H1 (cell line): ENCODE measurements around the gene CCDC60. TPM values are rescaled to one million over a fixed set of nuclear protein-coding genes. Genes with fewer than 3 reads are reported as not detected.

ENCODE experiments used
- CTCF ChIA-PET: fragments of 300-600 bp; sonication (Branson Sonifier 250); formaldehyde crosslinking; loops from one replicate; lab custom pipeline; 2021; ENCODE audit not compliant: partially characterized antibody; lab: Charles Lee
- POLR2A ChIA-PET: fragments of 300-600 bp; sonication (Branson Sonifier 250); formaldehyde crosslinking; loops from one replicate; lab custom pipeline; 2021; ENCODE audit warnings: inconsistent platforms; ENCODE audit not compliant: partially characterized antibody; lab: Charles Lee
- DNase-seq, 2 experiments: peaks; one replicate each; pipeline versions ENCODE4 v3.0.0 to v3.0.0-alpha.2; 2010 to 2022; ENCODE audit warnings: low spot score in 2 of 2, low read depth in 1 of 2, mixed read lengths in 1 of 2
- FAIRE-seq: peaks from 2 replicates; lab custom pipeline; 2011; peaks lifted over from hg19 to GRCh38; lab: Jason Lieb, UNC
- H2AFZ ChIP-seq: 2 replicates; pipeline ENCODE4 v1.8.1; 2012; ENCODE audit warnings: low read length, inconsistent platforms
- H2AK5ac ChIP-seq: 2 replicates; pipeline ENCODE4 v1.6.1; 2013; ENCODE audit warnings: low read depth, low read length
- H2BK120ac ChIP-seq: replicated peaks from 2 replicates; pipeline ENCODE3; 2013; ENCODE audit warnings: low read depth, low read length, inconsistent platforms
- H2BK12ac ChIP-seq: 2 replicates; pipeline ENCODE4 v1.6.1; 2013; ENCODE audit warnings: low read depth, low read length
- H2BK15ac ChIP-seq: 2 replicates; pipeline ENCODE4 v1.6.1; 2013; ENCODE audit warnings: low read length
- H2BK20ac ChIP-seq: 2 replicates; pipeline ENCODE4 v1.6.1; 2013; ENCODE audit warnings: low read length
- H2BK5ac ChIP-seq: 2 replicates; pipeline ENCODE4 v1.6.1; 2013; ENCODE audit warnings: low read depth, low read length
- H3K14ac ChIP-seq: 2 replicates; pipeline ENCODE4 v1.6.1; 2013; ENCODE audit warnings: inconsistent platforms; ENCODE audit not compliant: insufficient read length
- H3K18ac ChIP-seq: 2 replicates; pipeline ENCODE4 v1.6.1; 2013; ENCODE audit warnings: low read length; ENCODE audit errors: extremely low read depth
- H3K23ac ChIP-seq: 2 replicates; pipeline ENCODE4 v1.6.1; 2013; ENCODE audit warnings: inconsistent platforms; ENCODE audit not compliant: insufficient read length
- H3K23me2 ChIP-seq: 2 replicates; pipeline ENCODE4 v1.6.1; 2013; ENCODE audit warnings: low read depth, low read length
- H3K27ac ChIP-seq: 2 replicates; pipeline ENCODE4 v1.6.1; 2011; ENCODE audit warnings: low read depth, low read length, inconsistent platforms
- H3K27me3 ChIP-seq, 4 experiments: replicated peaks in 1 of 4; 1 replicate in 1 of 4; 2 replicates in 3 of 4; pipeline versions ENCODE4 v1.6.1 to v1.8.1; 2011 to 2013; ENCODE audit warnings: low read length in 3 of 4, mild to moderate bottlenecking in 3 of 4, inconsistent platforms in 2 of 4, mixed read lengths in 2 of 4, moderate library complexity in 1 of 4; ENCODE audit not compliant: control insufficient read depth in 3 of 4, insufficient read depth in 3 of 4; ENCODE audit errors: extremely low read depth in 1 of 4
- H3K36me3 ChIP-seq, 4 experiments: 2 replicates each; pipeline versions ENCODE4 v1.6.1 to v1.8.1; 2011 to 2013; ENCODE audit warnings: mild to moderate bottlenecking in 4 of 4, low read length in 3 of 4, moderate library complexity in 2 of 4, control low read depth in 1 of 4, inconsistent platforms in 1 of 4; ENCODE audit not compliant: insufficient read depth in 4 of 4, control insufficient read depth in 2 of 4
- H3K4ac ChIP-seq: replicated peaks from 2 replicates; pipeline ENCODE3; 2013; ENCODE audit warnings: low read length, low read depth, mixed read lengths, inconsistent platforms; ENCODE audit not compliant: insufficient read length
- H3K4me1 ChIP-seq, 4 experiments: replicated peaks in 1 of 4; 1 replicate in 1 of 4; 2 replicates in 3 of 4; pipeline versions ENCODE4 v1.6.1 to v1.8.1; 2011 to 2013; ENCODE audit warnings: low read length in 3 of 4, inconsistent platforms in 2 of 4, mixed read lengths in 1 of 4; ENCODE audit not compliant: insufficient read depth in 4 of 4, control insufficient read depth in 3 of 4
- H3K4me2 ChIP-seq, 2 experiments: 2 replicates each; pipeline versions ENCODE4 v1.6.1 to v1.8.1; 2011 to 2013; ENCODE audit warnings: low read depth in 2 of 2, low read length in 2 of 2, control low read depth in 1 of 2, inconsistent platforms in 1 of 2, mild to moderate bottlenecking in 1 of 2; ENCODE audit not compliant: insufficient read depth in 1 of 2
- H3K4me3 ChIP-seq, 4 experiments: fragments of 200-600, 300-600 bp in 1 of 4; sonication (generic), shearing (Covaris generic), sonication (Bioruptor Twin) in 1 of 4; 2 replicates each; pipeline versions ENCODE4 v1.5.1 to v1.8.1; 2011 to 2016; ENCODE audit warnings: low read length in 4 of 4, low read depth in 3 of 4, control low read depth in 2 of 4, inconsistent platforms in 2 of 4, mild to moderate bottlenecking in 2 of 4, mixed read lengths in 1 of 4, moderate library complexity in 1 of 4; ENCODE audit not compliant: insufficient read depth in 2 of 4; ENCODE audit errors: extremely low read depth in 1 of 4
- H3K56ac ChIP-seq: replicated peaks from 2 replicates; pipeline ENCODE3; 2013; ENCODE audit warnings: low read depth, mild to moderate bottlenecking, mixed read lengths, low read length, inconsistent platforms; ENCODE audit not compliant: insufficient read length
- H3K79me1 ChIP-seq: 2 replicates; pipeline ENCODE4 v1.6.1; 2013; ENCODE audit warnings: low read depth, low read length, control low read depth
- H3K79me2 ChIP-seq, 2 experiments: 2 replicates each; pipeline versions ENCODE4 v1.6.1 to v1.8.1; 2012 to 2013; ENCODE audit warnings: low read length in 2 of 2, mild to moderate bottlenecking in 2 of 2, inconsistent platforms in 1 of 2; ENCODE audit not compliant: insufficient read depth in 2 of 2, control insufficient read depth in 1 of 2
- H3K9ac ChIP-seq, 4 experiments: replicated peaks in 1 of 4; 1 replicate in 1 of 4; 2 replicates in 3 of 4; pipeline versions ENCODE4 v1.6.1 to v1.8.1; 2011 to 2013; ENCODE audit warnings: low read depth in 3 of 4, low read length in 3 of 4, control low read depth in 2 of 4, mild to moderate bottlenecking in 2 of 4, moderate library complexity in 2 of 4, inconsistent platforms in 1 of 4; ENCODE audit errors: extremely low read depth in 1 of 4
- H3K9me3 ChIP-seq, 2 experiments: 2 replicates each; pipeline versions ENCODE4 v1.6.1 to v1.8.1; 2012 to 2013; ENCODE audit warnings: mild to moderate bottlenecking in 2 of 2, moderate library complexity in 2 of 2, control low read depth in 1 of 2, inconsistent platforms in 1 of 2, low read depth in 1 of 2, low read length in 1 of 2, mixed read lengths in 1 of 2; ENCODE audit not compliant: insufficient read depth in 2 of 2
- H4K20me1 ChIP-seq, 2 experiments: replicated peaks in 1 of 2; 2 replicates each; pipeline versions ENCODE3 to v1.8.1; 2011 to 2013; ENCODE audit warnings: inconsistent platforms in 2 of 2, low read length in 2 of 2, mild to moderate bottlenecking in 1 of 2; ENCODE audit not compliant: insufficient read depth in 2 of 2, control insufficient read depth in 1 of 2
- H4K5ac ChIP-seq: 2 replicates; pipeline ENCODE4 v1.6.1; 2013; ENCODE audit warnings: low read length, low read depth, mixed read lengths, inconsistent platforms; ENCODE audit not compliant: insufficient read length
- H4K8ac ChIP-seq: 2 replicates; pipeline ENCODE4 v1.8.0; 2013; ENCODE audit warnings: mild to moderate bottlenecking, moderate library complexity, low read length, inconsistent platforms; ENCODE audit not compliant: insufficient read depth; ENCODE audit errors: extremely low read depth
- H4K91ac ChIP-seq: replicated peaks from 2 replicates; pipeline ENCODE3; 2013; ENCODE audit warnings: low read length, mixed read lengths, inconsistent platforms; ENCODE audit not compliant: insufficient read length
- BACH1 ChIP-seq: IDR thresholded peaks from 2 replicates; pipeline ENCODE4 v1.6.1; 2012; ENCODE audit warnings: low read length, improper control_type of control experiment
- CBX8 ChIP-seq: fragments of 300-800, 300-1000 bp; sonication (generic); IDR thresholded peaks from 2 replicates; pipeline ENCODE4 v1.7.1; 2016; ENCODE audit warnings: low read depth, low read length, borderline replicate concordance
- CHD2 ChIP-seq: IDR thresholded peaks from 2 replicates; pipeline ENCODE4 v1.6.1; 2012; ENCODE audit warnings: low read length, improper control_type of control experiment
- EGR1 ChIP-seq: IDR thresholded peaks from 2 replicates; pipeline ENCODE4 v1.6.1; 2011; ENCODE audit warnings: low read depth, low read length, borderline replicate concordance
- GABPA ChIP-seq: IDR thresholded peaks from 2 replicates; pipeline ENCODE4 v1.6.1; 2011; ENCODE audit warnings: mild to moderate bottlenecking, low read length, moderate library complexity, borderline replicate concordance; ENCODE audit not compliant: insufficient read depth
- HDAC6 ChIP-seq: IDR thresholded peaks from one replicate; pipeline ENCODE4 v1.7.1; 2012; ENCODE audit warnings: low read depth, mild to moderate bottlenecking, inconsistent platforms, low read length, moderate library complexity
- NANOG ChIP-seq: IDR thresholded peaks from 2 replicates; pipeline ENCODE4 v1.6.1; 2011; ENCODE audit warnings: low read length, low read depth, mild to moderate bottlenecking, inconsistent platforms; ENCODE audit not compliant: insufficient read depth, poor library complexity, severe bottlenecking
- POLR2A ChIP-seq, 2 experiments: IDR thresholded peaks; 1 replicate in 1 of 2; 2 replicates in 1 of 2; pipeline ENCODE4 v1.6.1; 2011; ENCODE audit warnings: low read depth in 2 of 2, low read length in 2 of 2, mild to moderate bottlenecking in 2 of 2; ENCODE audit errors: control extremely low read depth in 1 of 2
- RBBP5 ChIP-seq: IDR thresholded peaks from 2 replicates; pipeline ENCODE4 v1.7.1; 2012; ENCODE audit warnings: low read depth, mild to moderate bottlenecking, inconsistent platforms, low read length, moderate library complexity, borderline replicate concordance
- RXRA ChIP-seq: IDR thresholded peaks from 2 replicates; pipeline ENCODE4 v1.6.1; 2011; ENCODE audit warnings: low read depth, mild to moderate bottlenecking, low read length, moderate library complexity; ENCODE audit not compliant: insufficient read depth
- SIN3A ChIP-seq, 2 experiments: IDR thresholded peaks in 1 of 2; conservative IDR thresholded peaks in 1 of 2; 2 replicates each; pipeline ENCODE4 v1.6.1; 2011 to 2012; ENCODE audit warnings: low read length in 2 of 2, improper control_type of control experiment in 1 of 2, low read depth in 1 of 2, mild to moderate bottlenecking in 1 of 2
- SUZ12 ChIP-seq: fragments of 200-600 bp; sonication (generic); IDR thresholded peaks from 2 replicates; pipeline ENCODE4 v1.6.1; 2012; ENCODE audit warnings: mild to moderate bottlenecking, inconsistent platforms, low read length, moderate library complexity, mixed read lengths
- YY1 ChIP-seq: IDR thresholded peaks from 2 replicates; pipeline ENCODE4 v1.6.1; 2011; ENCODE audit warnings: low read depth, mild to moderate bottlenecking, low read length
- WGBS, 2 experiments: shearing (Covaris generic) in 1 of 2; methylation state at CpG; one replicate each; pipeline versions ENCODE4 v1.1.6 to v1.1.7; 2013 to 2015; ENCODE audit warnings: low lambda C conversion rate in 2 of 2, mixed read lengths in 2 of 2, inconsistent platforms in 1 of 2, low coverage in 1 of 2, missing lambda C conversion rate in 1 of 2; ENCODE audit not compliant: insufficient replicate concordance in 2 of 2, insufficient coverage in 1 of 2, insufficient read length in 1 of 2; ENCODE audit errors: extremely low coverage in 1 of 2, missing lambda C conversion rate in 1 of 2; 5-methylcytosine and 5-hydroxymethylcytosine counted together
- polyA plus RNA-seq, 7 experiments: library from polyadenylated mRNA; depleted of rRNA in 3 of 7; stranded (reverse) in 5 of 7; unstranded in 2 of 7; fragments of >200 nt in 5 of 7; fragments of 200-250 nt in 2 of 7; gene quantifications; 1 replicate in 5 of 7; 2 replicates in 1 of 7; 4 replicates in 1 of 7; pipeline versions ENCODE4 v1.2.1 to v1.2.3, GENCODE V29; 2011 to 2013; ENCODE audit warnings: missing spikeins in 2 of 7, mixed read lengths in 2 of 7
- total RNA-seq: library from RNA; stranded (reverse); fragmentation: NEBNext Ultra II Directional; extraction: Animal tissue kit (Norgen Biotek cat#: 25700); gene quantifications from 2 replicates; pipeline ENCODE4 v1.2.1, GENCODE V29; 2021
- TF ChIP-seq, protein P1 (sequence below): IDR thresholded peaks from 2 replicates; pipeline ENCODE4 v1.6.1; 2012; ENCODE audit warnings: inconsistent platforms

CCDC60 gene
- total and polyA plus RNA-seq, 2 of the 8 experiments (the other 6 are each of a cell fraction or from before 2014, with no cell fraction given) = 0.05 TPM; not detected in 1

- Histone ChIP-seq H3K9me3 (no peaks in the 10 kb centered on the region), H4K5ac (no peak overlapping the region), H3K14ac (no peak overlapping the region), H2BK120ac (peak overlapping the region; percentile 89), H3K56ac (no peak overlapping the region), H3K27ac (no peak overlapping the region), H3K4me1 (peaks cover 0 to 22% (median 11%) of the 10 kb centered on the region in 4 experiments; a peak in 5 of 7 replicates), H3K23me2 (no peaks in the 10 kb centered on the region; the same call in 1 of the 2 replicates), H3K4me3 (no peak overlapping the region), H3K79me2 (no peaks in the 10 kb centered on the region), H2BK12ac (peak overlapping the region; percentile 88; the same call in 1 of the 2 replicates), H2BK20ac (peak overlapping the region; percentile 84), H3K4me2 (no peak overlapping the region), H3K23ac (no peak overlapping the region), H3K9ac (no peak overlapping the region), H2AFZ (peak overlapping the region; percentile 79), H3K18ac (peak overlapping the region; percentile 61), H3K27me3 (no peaks in the 10 kb centered on the region), H4K20me1 (no peaks in the 10 kb centered on the region), H3K79me1 (no peaks in the 10 kb centered on the region), H4K91ac (peak overlapping the region; percentile 69), H3K4ac (peak overlapping the region; percentile 63), H2AK5ac (no peak overlapping the region), H2BK5ac (peak overlapping the region; percentile 91; the same call in 1 of the 2 replicates), H3K36me3 (no peaks in the 10 kb centered on the region), H4K8ac (no peak overlapping the region), H2BK15ac (peak overlapping the region; percentile 54)
- FAIRE-seq (no peak), DNase-seq (no peak)
- POLR2A ChIA-PET = no interaction called here
- CTCF ChIA-PET = interaction anchor here (0.6 to 2.1 kb wide), 9 partner anchors 9 to 397 kb away, joined by 3 to 8 read pairs (median 3); no protein-coding TSS in a partner anchor
- WGBS, 2 experiments = 80% methylated on average over 3 of the region's 3 CpGs; no CpG with 5 or more reads in 1 of the 2 experiments
- TF ChIP-seq, protein P1, sequence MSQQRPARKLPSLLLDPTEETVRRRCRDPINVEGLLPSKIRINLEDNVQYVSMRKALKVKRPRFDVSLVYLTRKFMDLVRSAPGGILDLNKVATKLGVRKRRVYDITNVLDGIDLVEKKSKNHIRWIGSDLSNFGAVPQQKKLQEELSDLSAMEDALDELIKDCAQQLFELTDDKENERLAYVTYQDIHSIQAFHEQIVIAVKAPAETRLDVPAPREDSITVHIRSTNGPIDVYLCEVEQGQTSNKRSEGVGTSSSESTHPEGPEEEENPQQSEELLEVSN = no peak
- TF ChIP-seq CBX8 = no peak
- TF ChIP-seq GABPA = no peak
- TF ChIP-seq SIN3A (conservative IDR thresholded peaks at IDR 0.05 in 1 of 2, IDR thresholded peaks at IDR 0.05 in 1 of 2; ENCODE audit: low read depth in 1 of 2, low read length in 2 of 2) = no peak
- no peak for TF ChIP-seq HDAC6
- no peak for TF ChIP-seq RBBP5
- no peak for TF ChIP-seq NANOG
- no peak for TF ChIP-seq CHD2
- TF ChIP-seq YY1 = no peak
- TF ChIP-seq RXRA = no peak
- no peak for TF ChIP-seq EGR1
- no peak for TF ChIP-seq POLR2A (IDR thresholded peaks at IDR 0.05; ENCODE audit: control extremely low read depth in 1 of 2, low read depth in 2 of 2, low read length in 2 of 2)
- TF ChIP-seq BACH1 = no peak
- no peak for TF ChIP-seq SUZ12
These were observed 34.6 kb downstream of the CCDC60 start for GRCh38 chr12:119369161-119369560.
